Left lung (tissue), 10 donors: Measurements from ENCODE around the gene COMMD1. TPM values are rescaled to one million over a fixed set of nuclear protein-coding genes. Genes with fewer than 3 reads are reported as not detected.
"Not testable (repeated sequence)": the region's sequence is repeated elsewhere in the genome, so short reads cannot be mapped to it uniquely, and the experiment has no call there.

ENCODE experiments used
- ATAC-seq: fragments of 200-7000 bp; cut with Tn5 transposase; one replicate; pipeline ENCODE4 v1.9.1; 2020; ENCODE audit warnings: moderate library complexity
- DNase-seq, 4 donors: peaks; one replicate each; pipeline ENCODE4 v3.0.0-alpha.2; 2013 to 2020
- H3K27ac ChIP-seq, 2 donors: fragments of 200-600 bp; sonication (generic) in 1 of 2; one replicate each; pipeline versions ENCODE4 v1.5.0 to v1.8.0; 2020 to 2021
- H3K27me3 ChIP-seq, 2 donors: fragments of 200-600 bp; sonication (generic) in 1 of 2; one replicate each; pipeline versions ENCODE4 v1.5.0 to v1.8.0; 2020 to 2021
- H3K36me3 ChIP-seq, 2 donors: fragments of 200-600 bp; sonication (generic) in 1 of 2; one replicate each; pipeline versions ENCODE4 v1.5.0 to v1.8.0; 2020 to 2021
- H3K4me1 ChIP-seq, 2 donors: fragments of 200-600 bp; one replicate each; pipeline ENCODE4 v1.8.0; 2021
- H3K4me3 ChIP-seq, 2 donors: fragments of 200-600 bp; sonication (generic) in 1 of 2; one replicate each; pipeline versions ENCODE4 v1.5.0 to v1.8.0; 2020 to 2021; ENCODE audit warnings: mild to moderate bottlenecking in 1 of 2
- H3K9me3 ChIP-seq, 2 donors: fragments of 200-600 bp; sonication (generic) in 1 of 2; one replicate each; pipeline versions ENCODE4 v1.5.0 to v1.8.0; 2020 to 2021
- CTCF ChIP-seq, 2 donors: fragments of 200-600 bp; sonication (generic) in 1 of 2; IDR thresholded peaks; one replicate each; pipeline versions ENCODE4 v1.5.0 to v1.8.0; 2021; ENCODE audit warnings: antibody characterized with exemption in 2 of 2
- intact Hi-C, 2 donors: fragments of 100-400 bp; cut with DNase I; formaldehyde crosslinking; loops; one replicate each; pipeline versions ENCODE4 v1.11.2 to v1.14.2; 2022
- polyA plus RNA-seq, 6 donors: library from polyadenylated mRNA; unstranded; fragments of 120-200 nt; gene quantifications; one replicate each; pipeline ENCODE4 v1.2.1, GENCODE V29; 2013; ENCODE audit not compliant: insufficient read length in 6 of 6
- total RNA-seq, 2 donors: library from RNA; stranded (reverse); fragmentation: NEBNext Ultra II Directional; extraction: Animal tissue kit (Norgen Biotek cat#: 25700); gene quantifications; one replicate each; pipeline ENCODE4 v1.2.1, GENCODE V29; 2021
- donor health status: DM: no; HTN: yes; CAD: no.
- donor health status: DM: no; HTN: no; CAD: no.

The COMMD1 gene
- total and polyA plus RNA-seq, 8 donors = 34.1 to 91.5 (median 77.3) TPM

DNA sequence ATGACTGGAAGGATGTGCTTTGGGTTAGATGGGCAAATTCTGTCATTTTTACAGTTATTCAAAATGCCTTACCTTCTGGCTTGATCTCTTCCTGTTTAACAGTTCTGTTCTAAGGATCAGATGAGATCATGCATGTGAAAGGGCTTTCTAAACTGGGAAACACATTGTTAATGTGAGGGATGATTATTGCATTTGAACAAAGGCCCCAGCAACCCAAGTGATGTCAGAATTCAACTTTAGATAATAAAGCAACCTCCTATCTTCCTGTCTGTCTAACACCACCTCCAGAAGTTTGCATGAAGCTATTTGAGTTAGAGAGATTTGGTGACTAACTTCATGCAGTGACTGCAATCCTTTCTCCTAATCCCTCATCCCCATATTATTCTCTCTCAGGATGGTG, 212.7 kb downstream of the COMMD1 start:
- ATAC-seq (no peak), DNase-seq (no peak)
- TF ChIP-seq CTCF (IDR thresholded peaks at IDR 0.05) = no peak
- H3K36me3 ChIP-seq = no peaks in the 10 kb centered on the region
- peaks cover 0 to 3% of the 10 kb centered on the region in 2 donors for H3K4me1 ChIP-seq
- intact Hi-C loops = no loop called here
- H3K4me3 ChIP-seq = no peak overlapping the region
- no peak overlapping the region for H3K27ac ChIP-seq
- H3K27me3 ChIP-seq = no peaks in the 10 kb centered on the region
- no peaks in the 10 kb centered on the region for H3K9me3 ChIP-seq

GRCh38 chr2:62119311-62119974, 214.0 kb downstream of the COMMD1 start:
- no peak for TF ChIP-seq CTCF (IDR thresholded peaks at IDR 0.05)
- no peaks in the 10 kb centered on the region for H3K27me3 ChIP-seq
- H3K36me3 ChIP-seq = no peaks in the 10 kb centered on the region
- H3K4me3 ChIP-seq = no peak overlapping the region
- ATAC-seq (no peak), DNase-seq (no peak)
- H3K9me3 ChIP-seq = no peaks in the 10 kb centered on the region
- no peak overlapping the region for H3K27ac ChIP-seq
- peaks cover 0 to 3% of the 10 kb centered on the region in 2 donors for H3K4me1 ChIP-seq
- intact Hi-C loops = no loop called here

DNA sequence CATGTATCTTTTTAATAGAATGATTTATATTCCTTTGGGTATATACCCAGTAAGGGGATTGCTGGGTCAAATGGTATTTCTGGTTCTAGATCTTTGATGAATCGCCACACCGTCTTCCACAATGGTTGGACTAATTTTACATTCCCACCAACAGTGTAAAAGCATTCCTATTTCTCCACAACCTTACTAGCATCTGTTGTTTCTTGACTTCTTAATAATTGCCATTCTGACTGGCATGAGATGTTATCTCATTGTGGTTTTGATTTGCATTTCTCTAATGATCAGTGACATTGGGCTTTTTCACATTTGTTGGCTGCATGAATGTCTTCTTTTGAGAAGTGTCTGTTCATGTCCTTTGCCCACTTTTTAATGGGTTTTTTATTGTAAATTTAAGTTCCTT, 220.8 kb downstream of the COMMD1 start:
- ATAC-seq, H3K36me3 ChIP-seq, H3K27ac ChIP-seq, H3K4me1 ChIP-seq, DNase-seq, H3K9me3 ChIP-seq, intact Hi-C loops, H3K27me3 ChIP-seq, H3K4me3 ChIP-seq: not testable (repeated sequence)

DNA sequence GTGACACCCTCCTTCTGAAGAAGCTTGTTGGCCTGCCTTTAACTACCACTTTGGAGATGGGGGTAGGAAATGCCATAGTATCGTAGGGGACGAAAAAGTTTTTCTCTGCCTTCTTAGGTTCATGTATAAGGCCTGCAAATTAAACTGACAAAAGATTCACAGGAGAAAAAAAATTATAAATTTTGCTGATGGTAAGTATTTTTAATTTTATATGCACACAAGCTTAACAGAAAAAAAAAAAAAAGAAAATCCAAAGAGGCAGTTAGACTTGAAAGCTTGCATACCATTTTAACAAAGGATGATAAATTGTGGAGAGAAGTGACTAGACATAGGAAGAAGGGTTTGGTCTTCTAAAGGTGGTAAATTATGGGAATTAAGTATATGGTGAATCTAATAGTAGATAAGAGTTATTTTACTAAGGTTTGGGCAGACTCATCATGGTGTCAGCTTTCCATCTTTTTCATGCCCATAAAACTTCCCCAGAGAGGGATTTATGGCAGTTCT, 227.9 kb downstream of the COMMD1 start:
- Histone ChIP-seq H3K27ac (no peak overlapping the region), H3K4me1 (no peaks in the 10 kb centered on the region), H3K27me3 (no peaks in the 10 kb centered on the region), H3K4me3 (no peak overlapping the region), H3K9me3 (no peaks in the 10 kb centered on the region), H3K36me3 (no peaks in the 10 kb centered on the region)
- intact Hi-C loops = no loop called here
- ATAC-seq (no peak), DNase-seq (no peak)
- no peak for TF ChIP-seq CTCF (IDR thresholded peaks at IDR 0.05)

GRCh38 chr2:62136956-62137830, 231.7 kb downstream of the COMMD1 start:
- H3K4me1 ChIP-seq = no peaks in the 10 kb centered on the region
- H3K4me3 ChIP-seq = no peak overlapping the region
- intact Hi-C loops = no loop called here
- peak; percentile 46 for ATAC-seq
- no peaks in the 10 kb centered on the region for H3K9me3 ChIP-seq
- DNase-seq = no peak
- no peaks in the 10 kb centered on the region for H3K27me3 ChIP-seq
- TF ChIP-seq CTCF (IDR thresholded peaks at IDR 0.05) = no peak
- no peaks in the 10 kb centered on the region for H3K36me3 ChIP-seq
- H3K27ac ChIP-seq = no peak overlapping the region
